Measurements from ENCODE around the gene ARHGAP28.

The ARHGAP28 gene

GRCh38 chr18:6776188-6776587 lies 46.7 kb downstream of the ARHGAP28 start:
- TF ChIP-seq, protein P1, sequence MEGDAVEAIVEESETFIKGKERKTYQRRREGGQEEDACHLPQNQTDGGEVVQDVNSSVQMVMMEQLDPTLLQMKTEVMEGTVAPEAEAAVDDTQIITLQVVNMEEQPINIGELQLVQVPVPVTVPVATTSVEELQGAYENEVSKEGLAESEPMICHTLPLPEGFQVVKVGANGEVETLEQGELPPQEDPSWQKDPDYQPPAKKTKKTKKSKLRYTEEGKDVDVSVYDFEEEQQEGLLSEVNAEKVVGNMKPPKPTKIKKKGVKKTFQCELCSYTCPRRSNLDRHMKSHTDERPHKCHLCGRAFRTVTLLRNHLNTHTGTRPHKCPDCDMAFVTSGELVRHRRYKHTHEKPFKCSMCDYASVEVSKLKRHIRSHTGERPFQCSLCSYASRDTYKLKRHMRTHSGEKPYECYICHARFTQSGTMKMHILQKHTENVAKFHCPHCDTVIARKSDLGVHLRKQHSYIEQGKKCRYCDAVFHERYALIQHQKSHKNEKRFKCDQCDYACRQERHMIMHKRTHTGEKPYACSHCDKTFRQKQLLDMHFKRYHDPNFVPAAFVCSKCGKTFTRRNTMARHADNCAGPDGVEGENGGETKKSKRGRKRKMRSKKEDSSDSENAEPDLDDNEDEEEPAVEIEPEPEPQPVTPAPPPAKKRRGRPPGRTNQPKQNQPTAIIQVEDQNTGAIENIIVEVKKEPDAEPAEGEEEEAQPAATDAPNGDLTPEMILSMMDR (IDR thresholded peaks at IDR 0.05; ENCODE audit: control insufficient read depth, extremely low read depth, insufficient read depth): no peak
- H3K4me3 ChIP-seq (ENCODE audit: low read depth, low read length): no peak overlapping the region
- DNase-seq (ENCODE audit: low read depth): no peak

DNA sequence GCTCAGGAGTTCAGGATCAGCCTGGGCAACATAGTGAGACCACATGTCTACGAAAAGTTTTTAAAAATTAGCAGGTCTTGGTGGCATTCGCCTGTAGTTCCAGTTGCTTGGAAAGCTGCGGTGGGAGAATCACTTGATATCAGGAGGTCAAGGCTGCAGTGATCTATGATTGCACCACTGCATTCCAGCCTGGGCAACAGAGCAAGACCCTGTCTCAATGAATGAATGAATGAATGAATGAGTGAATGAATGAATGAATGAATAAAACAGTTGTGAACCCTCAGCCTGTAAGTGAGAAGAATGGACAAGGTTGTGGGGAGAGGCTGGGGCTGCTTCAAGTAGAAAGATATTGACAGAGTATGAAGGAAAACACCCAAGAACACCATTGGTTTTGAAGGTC lies 48.0 kb downstream of the ARHGAP28 start:
- no peak overlapping the region for H3K4me3 ChIP-seq (ENCODE audit: low read depth, low read length)
- DNase-seq (ENCODE audit: low read depth): no peak
- TF ChIP-seq, protein P1 (IDR thresholded peaks at IDR 0.05; ENCODE audit: control insufficient read depth, extremely low read depth, insufficient read depth): no peak

GRCh38 chr18:6778459-6779247 lies 49.1 kb downstream of the ARHGAP28 start:
- no peak for DNase-seq (ENCODE audit: low read depth)
- TF ChIP-seq, protein P1 (IDR thresholded peaks at IDR 0.05; ENCODE audit: control insufficient read depth, extremely low read depth, insufficient read depth): no peak
- no peak overlapping the region for H3K4me3 ChIP-seq (ENCODE audit: low read depth, low read length)

- H3K4me3 ChIP-seq (ENCODE audit: low read depth, low read length): no peak overlapping the region
- TF ChIP-seq, protein P1 (IDR thresholded peaks at IDR 0.05; ENCODE audit: control insufficient read depth, extremely low read depth, insufficient read depth): no peak
- no peak for DNase-seq (ENCODE audit: low read depth)
Observed at GRCh38 chr18:6781142-6781714, 51.7 kb downstream of the ARHGAP28 start.

- H3K4me3 ChIP-seq (ENCODE audit: low read depth, low read length): no peak overlapping the region
- DNase-seq (ENCODE audit: low read depth): peak; percentile 70
- TF ChIP-seq, protein P1 (IDR thresholded peaks at IDR 0.05; ENCODE audit: control insufficient read depth, extremely low read depth, insufficient read depth): no peak
Observed at GRCh38 chr18:6781796-6782195, 52.3 kb downstream of the ARHGAP28 start.

DNA sequence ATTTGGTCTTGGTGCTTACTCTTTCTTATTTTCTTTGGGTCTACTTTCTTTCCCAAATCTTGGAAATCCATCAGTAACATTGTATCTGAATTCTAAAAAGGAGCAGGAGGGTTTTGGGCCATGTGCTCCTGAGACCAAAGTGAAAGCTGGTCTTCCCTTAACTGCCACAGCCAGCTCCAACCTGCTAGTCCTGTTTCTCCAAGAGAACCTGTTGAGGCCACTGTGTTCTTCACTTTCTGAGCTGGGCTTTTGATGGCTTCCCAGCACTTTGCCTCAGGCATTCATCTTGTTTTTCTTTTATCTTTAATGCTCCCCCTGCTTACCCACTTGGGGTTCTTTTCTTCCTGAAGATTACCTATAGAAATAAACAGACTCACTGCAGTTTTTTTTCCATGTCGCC lies 53.3 kb downstream of the ARHGAP28 start:
- DNase-seq (ENCODE audit: low read depth): peak; percentile 74
- no peak overlapping the region for H3K4me3 ChIP-seq (ENCODE audit: low read depth, low read length)
- TF ChIP-seq, protein P1 (IDR thresholded peaks at IDR 0.05; ENCODE audit: control insufficient read depth, extremely low read depth, insufficient read depth): no peak

All from LNCaP clone FGC (cell line).